ENCODE results near the gene PTPRD.

Gene PTPRD

GRCh38 chr9:8265281-8265680 lies 2347.5 kb downstream of the PTPRD start:
- DNase-seq, result no peak
